HG02623 (cell line): Measurements from ENCODE around the gene DDX24.

Experiments used
- ATAC-seq: cut with Tn5 transposase; IDR thresholded peaks from one replicate; pipeline ENCODE4 v1.9.1; 2021; ENCODE audit warnings: moderate library complexity; ENCODE audit not compliant: unreplicated experiment

Gene DDX24

DNA sequence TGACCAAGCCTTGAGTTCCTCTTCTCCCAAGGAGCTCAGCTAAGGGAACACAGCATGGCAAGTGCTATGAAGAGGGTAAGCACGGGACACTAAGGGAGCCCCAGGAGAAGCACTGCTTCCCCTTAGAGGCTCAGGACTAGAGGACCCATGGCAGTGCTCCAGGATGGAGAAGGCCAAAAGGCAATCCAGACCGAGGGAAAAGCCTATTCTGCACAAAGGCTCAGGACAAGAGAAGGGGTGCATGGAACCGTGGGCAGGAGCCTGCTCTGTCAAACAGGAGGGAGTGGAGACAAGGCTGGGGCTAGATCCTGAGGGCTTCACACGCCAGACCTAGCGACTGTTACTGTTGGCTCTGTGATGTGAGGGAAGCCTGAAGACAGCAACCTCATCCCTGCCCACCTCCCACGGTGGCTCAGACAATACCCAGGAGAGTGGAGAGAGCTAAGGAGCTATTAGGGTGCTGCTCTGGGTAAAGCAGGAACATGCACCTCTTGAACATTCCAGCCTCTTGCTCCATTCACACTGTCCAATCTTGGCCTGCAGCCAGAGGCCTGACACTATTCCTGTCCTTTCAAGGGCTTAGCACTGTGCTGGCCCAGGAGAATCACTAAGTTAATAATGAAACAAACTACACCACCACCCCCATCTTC, 30.6 kb downstream of the DDX24 start:
- no peak for ATAC-seq

- no peak for ATAC-seq
Observed at GRCh38 chr14:94049625-94050023, 31.4 kb downstream of the DDX24 start.

DNA sequence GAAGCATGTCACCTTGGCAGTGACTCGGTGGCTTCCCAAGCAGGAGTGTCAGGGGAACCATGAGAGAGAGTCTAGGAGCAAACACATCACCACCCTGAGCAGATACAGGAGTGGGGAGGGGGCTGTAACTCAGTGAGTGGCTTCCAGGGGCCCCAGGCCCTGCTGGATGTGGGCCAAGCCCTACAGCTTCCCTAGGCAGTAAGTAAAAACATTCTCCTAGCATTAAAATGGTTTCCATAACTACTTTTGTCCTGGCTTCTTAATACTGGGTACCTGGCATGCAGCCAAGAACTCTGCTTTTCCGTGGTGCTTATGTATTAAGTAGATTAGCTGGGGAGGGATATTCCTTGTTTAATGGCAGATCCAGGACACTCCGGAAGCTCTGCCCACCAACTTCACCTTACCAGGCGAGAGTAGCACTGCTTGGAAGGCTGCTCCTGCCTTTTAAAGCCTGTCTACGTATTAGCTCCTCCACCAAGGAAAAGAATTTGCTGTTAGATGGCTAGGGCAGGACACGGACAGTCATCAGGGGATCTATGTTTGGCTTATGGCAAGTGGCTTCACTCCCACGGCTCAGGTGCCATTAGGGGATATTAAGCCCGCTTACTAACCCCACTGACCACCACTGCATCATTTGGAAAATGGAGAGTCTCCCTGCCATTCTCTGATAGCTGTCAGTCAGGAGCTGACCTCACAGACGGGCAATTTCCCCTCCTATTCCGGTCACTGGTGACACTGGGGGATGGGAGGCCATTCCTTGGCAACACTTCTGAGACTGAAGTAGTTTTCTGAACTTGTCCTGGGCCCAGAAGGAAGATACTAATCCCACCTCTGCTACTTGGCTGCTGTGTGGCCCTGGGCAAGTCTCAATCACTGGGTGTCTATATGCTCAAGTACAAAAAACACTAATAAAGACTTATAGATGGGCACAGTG, 32.0 kb downstream of the DDX24 start:
- no peak for ATAC-seq

- ATAC-seq = no peak
Observed at GRCh38 chr14:94047581-94047980, 33.4 kb downstream of the DDX24 start.

- no peak for ATAC-seq
Observed at GRCh38 chr14:94046696-94047250, 34.2 kb downstream of the DDX24 start.

- ATAC-seq = no peak
Observed at GRCh38 chr14:94045563-94046345, 35.2 kb downstream of the DDX24 start.

DNA sequence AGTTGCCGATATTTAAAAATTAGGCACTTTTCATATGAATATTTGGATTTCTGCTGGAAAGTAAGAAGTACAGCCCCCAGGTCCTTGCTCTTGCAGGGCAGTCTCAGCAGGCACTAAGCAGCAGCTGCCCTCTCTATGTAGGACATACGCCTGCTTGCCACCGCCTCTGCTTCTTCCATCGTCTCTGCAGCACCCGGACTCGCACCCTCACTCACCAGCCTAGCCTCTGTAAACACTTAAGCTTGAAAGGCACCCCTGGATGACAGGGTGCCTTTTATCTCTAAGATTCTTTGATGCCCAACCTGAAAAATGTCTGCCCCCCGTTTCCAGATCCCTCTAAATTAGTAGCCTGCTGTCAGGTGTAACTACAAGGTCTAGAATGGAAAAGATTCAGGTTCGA, 35.9 kb downstream of the DDX24 start:
- ATAC-seq = no peak

GRCh38 chr14:94044476-94045091, 36.4 kb downstream of the DDX24 start:
- no peak for ATAC-seq

DNA sequence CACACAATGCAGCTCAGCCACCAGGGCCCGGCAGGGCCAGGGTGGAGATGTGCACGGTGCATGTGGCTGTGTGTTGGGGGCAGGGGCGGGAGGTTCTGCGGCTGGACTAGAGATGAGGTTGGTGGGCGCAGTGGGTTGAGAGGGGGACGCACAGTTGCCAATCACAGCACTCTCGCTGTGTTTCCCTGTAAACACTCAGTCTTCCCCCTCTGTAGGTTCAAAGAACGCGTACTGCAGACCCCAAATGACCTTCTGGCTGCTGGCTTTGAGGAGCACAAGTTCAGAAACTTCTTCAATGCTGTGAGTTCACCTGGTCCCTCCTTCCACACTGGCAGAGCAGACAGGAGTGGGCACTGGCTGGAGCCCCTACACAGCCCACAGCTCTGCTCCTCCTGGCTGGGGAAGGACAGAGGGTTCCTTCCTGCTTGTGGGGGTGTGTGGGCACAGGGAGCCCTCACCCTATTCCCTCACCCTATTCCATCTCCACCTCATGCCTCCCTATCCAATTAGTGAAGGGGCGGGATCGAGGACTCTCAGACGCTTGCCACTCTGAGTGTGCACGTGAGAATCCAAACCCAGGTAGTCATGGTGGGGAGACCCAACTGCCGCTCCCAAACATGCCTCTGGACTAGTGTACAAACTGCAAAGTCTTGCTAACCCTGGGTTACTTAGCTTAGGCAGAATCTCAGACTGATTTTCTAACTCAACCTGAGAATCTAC, 37.1 kb downstream of the DDX24 start:
- no peak for ATAC-seq

DNA sequence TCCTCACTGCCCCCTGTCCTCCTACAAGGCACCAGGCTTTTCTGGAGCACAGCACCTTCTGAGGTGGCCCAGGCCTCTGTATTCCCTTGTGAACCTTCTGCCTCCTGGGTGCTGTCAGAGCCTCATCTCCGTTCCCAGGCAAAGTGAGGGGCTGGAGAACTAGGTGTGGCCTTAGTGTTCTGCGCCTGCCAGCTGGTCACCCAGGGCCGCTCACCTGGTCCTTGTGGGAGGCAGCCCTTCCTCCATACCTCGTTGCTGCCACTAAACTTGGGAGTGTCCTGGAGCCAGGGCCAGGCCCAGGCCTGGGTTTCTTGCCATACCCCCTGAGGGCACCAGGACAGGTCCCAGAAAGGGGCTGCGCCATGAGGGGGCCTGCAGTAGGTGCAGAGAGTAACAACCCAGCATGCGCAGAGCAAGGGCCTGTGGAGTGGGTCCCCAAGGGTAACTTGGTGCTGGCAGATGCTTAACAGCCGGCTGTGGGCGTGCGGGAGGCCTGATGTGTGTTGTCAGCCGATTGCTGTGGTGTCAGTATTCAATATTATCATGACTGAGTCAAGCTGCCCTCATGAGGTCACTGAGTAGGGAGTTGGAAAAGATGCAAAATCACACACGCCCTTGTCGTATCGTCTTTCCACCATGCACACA, 37.8 kb downstream of the DDX24 start:
- no peak for ATAC-seq

DNA sequence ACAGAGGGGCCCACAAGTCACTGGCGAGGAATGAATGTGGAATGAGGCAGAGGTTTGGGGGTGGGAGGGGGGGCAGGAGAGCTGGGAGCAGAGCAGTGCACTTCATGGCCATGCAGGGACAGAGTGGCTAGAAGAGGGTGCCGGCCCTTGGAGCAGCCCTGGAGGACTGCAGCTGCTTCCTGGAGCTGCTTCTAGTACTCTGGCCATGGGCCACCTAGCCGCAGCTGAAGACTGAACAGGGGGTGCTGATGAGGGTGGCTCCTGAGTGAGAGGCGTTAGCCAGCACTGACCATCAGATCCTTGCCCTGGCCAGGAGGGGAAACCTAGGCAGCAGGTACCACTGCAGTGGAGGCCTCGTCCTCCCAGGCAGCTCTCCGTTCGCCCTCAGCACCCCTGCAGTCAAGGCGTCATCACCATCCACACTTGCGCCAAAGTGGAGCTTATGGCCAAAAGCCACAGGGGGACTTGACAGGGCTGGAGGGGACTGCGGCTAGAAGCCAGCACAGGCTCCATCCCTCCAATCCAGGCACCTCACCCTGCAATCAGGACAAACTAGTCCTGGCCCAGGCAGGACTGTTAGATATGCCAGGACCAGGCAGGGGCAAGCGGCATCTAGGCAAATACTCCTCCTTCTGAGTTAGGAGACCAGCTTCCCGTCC, 38.4 kb downstream of the DDX24 start:
- no peak for ATAC-seq

DNA sequence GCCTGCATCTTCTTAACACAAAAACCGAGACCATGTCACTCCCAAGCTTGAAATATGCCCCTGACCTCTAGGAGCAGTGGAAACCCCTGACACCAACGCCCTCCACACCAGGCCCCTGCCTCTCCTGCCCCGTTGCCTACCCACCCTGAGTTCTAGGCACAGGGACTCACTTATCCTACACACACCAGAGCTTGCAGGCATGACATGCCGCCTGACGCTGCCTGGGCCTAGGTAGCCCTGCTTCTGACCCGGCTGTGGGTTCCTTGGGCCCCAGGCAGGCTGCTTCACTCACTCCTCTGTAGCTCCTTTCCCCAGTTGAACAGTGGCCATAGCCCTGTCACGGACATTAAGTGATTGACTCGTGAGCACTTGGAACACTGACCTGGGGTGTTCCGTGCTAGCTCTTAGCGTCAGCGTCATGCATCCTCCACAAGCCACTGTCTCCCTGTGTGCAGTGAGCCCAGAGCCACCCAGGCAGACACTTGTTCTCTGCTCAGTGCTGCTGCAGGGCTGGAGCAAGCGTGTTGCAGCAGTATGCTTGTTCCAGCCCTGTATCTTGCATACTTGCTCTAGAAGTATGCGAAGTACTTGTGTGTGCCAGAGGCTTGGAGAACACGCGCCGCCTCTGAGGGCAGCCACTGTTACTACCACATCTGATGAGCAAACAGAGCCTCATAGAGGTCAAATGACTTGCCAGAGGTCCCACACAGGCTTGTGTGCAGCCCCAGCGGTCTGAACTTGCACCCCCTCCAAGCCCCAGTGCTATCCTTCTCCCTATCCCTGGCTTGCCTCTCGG, 39.3 kb downstream of the DDX24 start:
- no peak for ATAC-seq

- no peak for ATAC-seq
Observed at GRCh38 chr14:94040796-94041195, 40.2 kb downstream of the DDX24 start.

DNA sequence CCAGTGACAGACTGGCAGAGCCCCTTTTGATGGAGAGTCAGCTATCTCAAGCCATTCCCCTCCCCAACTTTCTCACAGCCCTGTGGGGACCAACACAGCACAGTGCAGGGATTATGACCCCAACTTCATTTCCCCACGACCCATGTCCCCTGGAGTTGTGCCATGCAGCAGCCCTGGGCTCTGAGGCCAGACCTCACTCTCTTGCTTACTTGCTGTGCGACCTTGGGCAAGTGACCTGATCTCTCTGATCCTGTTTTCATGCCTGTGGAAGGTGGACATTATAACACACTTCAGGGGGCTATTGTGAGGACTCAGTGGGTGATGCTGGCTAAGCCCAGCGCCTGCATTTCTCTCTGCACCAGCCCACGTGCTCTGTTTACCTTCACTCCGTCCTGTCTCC, 40.8 kb downstream of the DDX24 start:
- no peak for ATAC-seq

GRCh38 chr14:94038921-94039629, 41.9 kb downstream of the DDX24 start:
- ATAC-seq = no peak

DNA sequence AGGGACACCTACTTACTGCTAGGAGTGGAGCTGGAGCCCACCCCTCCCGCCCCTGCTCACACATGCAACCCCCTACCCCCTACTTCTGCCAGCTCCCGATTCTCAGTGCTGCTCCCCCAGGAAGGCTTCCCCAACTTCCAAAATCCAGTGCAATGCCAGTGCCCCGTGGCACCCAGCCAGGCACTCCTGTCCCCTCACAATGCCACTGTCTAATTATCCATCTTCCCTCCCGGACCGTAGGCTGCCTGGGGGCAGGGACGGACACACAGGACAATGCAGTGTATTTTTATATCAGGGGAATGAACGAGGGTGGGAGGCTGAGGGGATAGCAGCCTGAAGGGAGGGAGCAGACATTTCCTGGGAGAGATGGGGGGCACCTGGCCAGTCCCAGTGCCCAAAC, 42.5 kb downstream of the DDX24 start:
- ATAC-seq = no peak

GRCh38 chr14:94037954-94038353, 43.0 kb downstream of the DDX24 start:
- no peak for ATAC-seq
